HCT116 (cell line): Measurements from ENCODE around the gene CFAP74. TPM values are rescaled to one million over a fixed set of nuclear protein-coding genes. Genes with fewer than 3 reads are reported as not detected.

Source experiments
- ATAC-seq: fragments of 200-7000 bp; cut with Tn5 transposase; 2 replicates; pipeline ENCODE4 v1.9.1; 2020; ENCODE audit warnings: mild to moderate bottlenecking, moderate library complexity
- BruUV-seq: library from RNA; stranded (reverse); fragments of 400-500 nt; replicated peaks from 2 replicates; lab custom pipeline; 2021; lab: Mats Ljungman, UMichigan
- CTCF ChIA-PET: fragments of 300-600 bp; sonication (Branson Sonifier 250); formaldehyde crosslinking; loops from one replicate; lab custom pipeline; 2021; ENCODE audit warnings: antibody characterized with exemption; lab: Charles Lee
- POLR2A ChIA-PET: fragments of 300-600, 350-600 bp; sonication (Branson Sonifier 250); formaldehyde crosslinking; loops from one replicate; lab custom pipeline; 2021; ENCODE audit warnings: antibody characterized with exemption; lab: Charles Lee
- RAD21 ChIA-PET, 2 experiments: fragments of 300-600 bp; sonication (Branson Sonifier 250); formaldehyde crosslinking; loops; one replicate each; lab custom pipeline; 2023; ENCODE audit warnings: low total read pairs in 2 of 2; ENCODE audit not compliant: uncharacterized antibody in 2 of 2, unreplicated experiment in 2 of 2, low non-redundant PET in 1 of 2; lab: Charles Lee
- DNase-seq: peaks from one replicate; pipeline ENCODE4 v3.0.0-alpha.2; 2010; ENCODE audit warnings: low read depth, low spot score
- H2AFZ ChIP-seq: fragments of 200-600 bp; shearing (Covaris generic), sonication (generic); 2 replicates; pipeline ENCODE4 v1.6.1; 2017; ENCODE audit warnings: low read depth, mixed run types, mixed read lengths, antibody characterized with exemption, low read length; ENCODE audit not compliant: poor library complexity, severe bottlenecking
- H3K27ac ChIP-seq: 2 replicates; pipeline ENCODE4 v1.5.1; 2012; ENCODE audit warnings: low read depth, low read length
- H3K27me3 ChIP-seq: fragments of 200-600 bp; sonication (generic); 2 replicates; pipeline ENCODE4 v1.6.1; 2016; ENCODE audit warnings: mixed run types, low read length, mixed read lengths; ENCODE audit not compliant: insufficient read depth
- H3K36me3 ChIP-seq, 2 experiments: fragments of 200-500 bp in 1 of 2; fragments of 200-600 bp in 1 of 2; sonication (Bioruptor generic) in 1 of 2; sonication (generic) in 1 of 2; 2 replicates each; pipeline versions ENCODE4 v1.5.1 to v1.6.1; 2014 to 2016; ENCODE audit warnings: low read length in 2 of 2, inconsistent platforms in 1 of 2, mixed read lengths in 1 of 2, mixed run types in 1 of 2; ENCODE audit not compliant: insufficient read depth in 2 of 2, control insufficient read depth in 1 of 2
- H3K4me1 ChIP-seq, 2 experiments: fragments of 200-600 bp in 1 of 2; sonication (generic) in 1 of 2; 2 replicates each; pipeline versions ENCODE4 v1.5.1 to v1.6.1; 2012 to 2017; ENCODE audit warnings: low read length in 2 of 2, inconsistent platforms in 1 of 2, mild to moderate bottlenecking in 1 of 2, mixed read lengths in 1 of 2, mixed run types in 1 of 2, moderate library complexity in 1 of 2; ENCODE audit not compliant: insufficient read depth in 2 of 2, control insufficient read depth in 1 of 2
- H3K4me2 ChIP-seq: fragments of 200-600 bp; sonication (generic); 2 replicates; pipeline ENCODE4 v1.6.1; 2017; ENCODE audit warnings: mixed run types, low read length, mixed read lengths
- H3K4me3 ChIP-seq, 2 experiments: fragments of 200-600 bp in 1 of 2; sonication (generic) in 1 of 2; replicated peaks in 1 of 2; 2 replicates each; pipeline ENCODE4 v1.5.1; 2011 to 2016; ENCODE audit warnings: low read length in 2 of 2, control low read depth in 1 of 2, low read depth in 1 of 2, mild to moderate bottlenecking in 1 of 2, mixed read lengths in 1 of 2, mixed run types in 1 of 2
- H3K79me2 ChIP-seq: fragments of 200-600 bp; sonication (generic); 2 replicates; pipeline ENCODE4 v1.6.1; 2017; ENCODE audit warnings: mild to moderate bottlenecking, mixed run types, low read length, moderate library complexity, mixed read lengths; ENCODE audit not compliant: insufficient read depth
- H3K9ac ChIP-seq: fragments of 200-600 bp; sonication (generic); 2 replicates; pipeline ENCODE4 v1.6.1; 2016; ENCODE audit warnings: low read length, mixed read lengths
- H3K9me2 ChIP-seq: fragments of 200-600 bp; sonication (generic), shearing (Covaris generic); 2 replicates; pipeline ENCODE4 v1.6.1; 2017; ENCODE audit warnings: mixed run types, mild to moderate bottlenecking, moderate library complexity; ENCODE audit not compliant: insufficient read depth
- H3K9me3 ChIP-seq, 2 experiments: fragments of 200-500 bp in 1 of 2; fragments of 200-600 bp in 1 of 2; sonication (Bioruptor generic) in 1 of 2; sonication (generic) in 1 of 2; 2 replicates each; pipeline ENCODE4 v1.6.1; 2014 to 2017; ENCODE audit warnings: low read length in 2 of 2, mixed read lengths in 2 of 2, inconsistent platforms in 1 of 2, low read depth in 1 of 2, mild to moderate bottlenecking in 1 of 2, mixed run types in 1 of 2, moderate library complexity in 1 of 2; ENCODE audit not compliant: control insufficient read depth in 1 of 2, insufficient read depth in 1 of 2
- H4K20me1 ChIP-seq: fragments of 200-600 bp; sonication (generic), shearing (Covaris generic); 2 replicates; pipeline ENCODE4 v1.6.1; 2017; ENCODE audit warnings: mixed run types, mild to moderate bottlenecking, moderate library complexity; ENCODE audit not compliant: insufficient read depth
- ATF3 ChIP-seq: IDR thresholded peaks from 2 replicates; pipeline ENCODE4 v1.6.1; 2012
- CEBPB ChIP-seq: IDR thresholded peaks from 2 replicates; pipeline ENCODE4 v1.6.1; 2012; ENCODE audit warnings: low read depth
- CTCF ChIP-seq, 3 experiments: fragments of 200-600 bp in 1 of 3; sonication (generic) in 1 of 3; IDR thresholded peaks in 2 of 3; conservative IDR thresholded peaks in 1 of 3; 2 replicates each; pipeline ENCODE4 v1.5.1; 2012 to 2017; ENCODE audit warnings: low read depth in 2 of 3, low read length in 2 of 3, antibody characterized with exemption in 1 of 3, borderline replicate concordance in 1 of 3, control low read depth in 1 of 3, mild to moderate bottlenecking in 1 of 3, mixed read lengths in 1 of 3, mixed run types in 1 of 3, moderate library complexity in 1 of 3; ENCODE audit not compliant: insufficient read depth in 1 of 3
- ELF1 ChIP-seq: IDR thresholded peaks from 2 replicates; pipeline ENCODE4 v1.6.1; 2012; ENCODE audit warnings: low read depth, borderline replicate concordance
- EZH2 ChIP-seq: fragments of 200-600 bp; sonication (generic); IDR thresholded peaks from 2 replicates; pipeline ENCODE4 v1.6.1; 2017; ENCODE audit warnings: antibody characterized with exemption, mixed run types
- FOSL1 ChIP-seq: IDR thresholded peaks from 2 replicates; pipeline ENCODE4 v1.6.1; 2012; ENCODE audit warnings: low read depth
- MAX ChIP-seq: IDR thresholded peaks from 2 replicates; pipeline ENCODE4 v1.6.1; 2012
- POLR2AphosphoS5 ChIP-seq: IDR thresholded peaks from 2 replicates; pipeline ENCODE4 v1.6.1; 2011; ENCODE audit warnings: mild to moderate bottlenecking, low read depth, low read length, moderate library complexity
- RAD21 ChIP-seq: IDR thresholded peaks from 2 replicates; pipeline ENCODE4 v1.6.1; 2012; ENCODE audit warnings: low read depth, mild to moderate bottlenecking
- SP1 ChIP-seq: IDR thresholded peaks from 2 replicates; pipeline ENCODE4 v1.6.1; 2012; ENCODE audit warnings: low read depth
- ZFX ChIP-seq: fragments of 450-650 bp; IDR thresholded peaks from 2 replicates; pipeline ENCODE4 v1.6.1; 2017
- ZNF274 ChIP-seq: fragments of 200-500 bp; sonication (Bioruptor generic); IDR thresholded peaks from 2 replicates; pipeline ENCODE4 v1.6.1; 2014; ENCODE audit warnings: mild to moderate bottlenecking, low read depth, low read length, inconsistent platforms
- intact Hi-C: fragments of 100-400 bp; cut with micrococcal nuclease; formaldehyde crosslinking; loops from 2 replicates; pipeline ENCODE4 v1.10.0; 2022
- total RNA-seq: library from RNA; stranded (reverse); gene quantifications from one replicate; pipeline ENCODE4 v1.2.1, GENCODE V29; 2021; ENCODE audit not compliant: unreplicated experiment

Gene CFAP74
- total RNA-seq, 1 experiment from 2014 or later: 4.9 TPM

- no peaks in the 10 kb centered on the region for H3K27me3 ChIP-seq
- no peak overlapping the region for H3K9ac ChIP-seq
- RAD21 ChIA-PET: no interaction called here
- H2AFZ ChIP-seq: no peak overlapping the region
- H3K9me2 ChIP-seq: no peaks in the 10 kb centered on the region
- BruUV-seq: no TSS peak
- H3K27ac ChIP-seq: no peak overlapping the region
- no peak for ATAC-seq
- no peak for TF ChIP-seq CEBPB
- H3K9me3 ChIP-seq: no peaks in the 10 kb centered on the region
- peaks cover 5 to 22% of the 10 kb centered on the region in 2 experiments; a peak in 3 of 4 replicates for H3K4me1 ChIP-seq
- POLR2A ChIA-PET: no interaction called here
- no peaks in the 10 kb centered on the region for H3K79me2 ChIP-seq
- no peaks in the 10 kb centered on the region for H3K36me3 ChIP-seq
- CTCF ChIA-PET: interaction anchor here (6.7 kb wide), 1 partner anchor 87 kb away, joined by 70 read pairs; no protein-coding TSS in a partner anchor
- DNase-seq: no peak
- intact Hi-C loops: no loop called here
- H4K20me1 ChIP-seq: no peaks in the 10 kb centered on the region
- H3K4me2 ChIP-seq: no peak overlapping the region
- no peak overlapping the region for H3K4me3 ChIP-seq
These were observed 45.5 kb downstream of the CFAP74 start for GRCh38 chr1:1958071-1958541.

GRCh38 chr1:1957533-1957961, 46.0 kb downstream of the CFAP74 start:
- H3K9ac ChIP-seq: no peak overlapping the region
- BruUV-seq: no TSS peak
- no peak for ATAC-seq
- no peak overlapping the region for H2AFZ ChIP-seq
- DNase-seq: no peak
- intact Hi-C loops: no loop called here
- TF ChIP-seq MAX: no peak
- no peak for TF ChIP-seq ZFX
- TF ChIP-seq SP1: no peak
- TF ChIP-seq ELF1: no peak
- TF ChIP-seq EZH2: no peak
- no peak for TF ChIP-seq POLR2AphosphoS5
- TF ChIP-seq FOSL1: no peak
- TF ChIP-seq CTCF (IDR thresholded peaks at IDR 0.05 in 2 of 3, conservative IDR thresholded peaks at IDR 0.05 in 1 of 3; ENCODE audit: borderline replicate concordance in 1 of 3, insufficient read depth in 1 of 3, low read depth in 2 of 3, low read length in 2 of 3): no peak
- TF ChIP-seq ATF3: no peak
- TF ChIP-seq RAD21: no peak
- no peak for TF ChIP-seq ZNF274
- no peaks in the 10 kb centered on the region for H4K20me1 ChIP-seq
- peaks cover 5 to 22% of the 10 kb centered on the region in 2 experiments; a peak in 3 of 4 replicates for H3K4me1 ChIP-seq
- H3K9me3 ChIP-seq: no peaks in the 10 kb centered on the region
- RAD21 ChIA-PET: no interaction called here
- H3K4me3 ChIP-seq: no peak overlapping the region
- POLR2A ChIA-PET: no interaction called here
- no peaks in the 10 kb centered on the region for H3K79me2 ChIP-seq
- CTCF ChIA-PET: interaction anchor here (6.7 kb wide), 1 partner anchor 88 kb away, joined by 70 read pairs; no protein-coding TSS in a partner anchor
- no peaks in the 10 kb centered on the region for H3K27me3 ChIP-seq
- no peaks in the 10 kb centered on the region for H3K36me3 ChIP-seq
- no peak overlapping the region for H3K27ac ChIP-seq
- H3K9me2 ChIP-seq: no peaks in the 10 kb centered on the region
- H3K4me2 ChIP-seq: no peak overlapping the region
